Nephron (organoid): Measurements from ENCODE around the gene SLC2A9.

Experiments
- H3K27ac Mint-ChIP-seq, 3 experiments: 2 replicates each; pipeline ENCODE4 v1.8.0; 2020; ENCODE audit warnings: mixed read lengths in 3 of 3, mild to moderate bottlenecking in 2 of 3, moderate library complexity in 1 of 3
- H3K27me3 Mint-ChIP-seq: 2 replicates; pipeline ENCODE4 v1.8.0; 2021; ENCODE audit warnings: low read depth, mild to moderate bottlenecking, moderate library complexity, mixed read lengths
- H3K36me3 Mint-ChIP-seq: 2 replicates; pipeline ENCODE4 v1.8.0; 2020; ENCODE audit warnings: low read depth, mixed read lengths
- H3K4me1 Mint-ChIP-seq: 2 replicates; pipeline ENCODE4 v1.8.0; 2020; ENCODE audit warnings: mixed read lengths
- H3K4me3 Mint-ChIP-seq, 3 experiments: 2 replicates each; pipeline ENCODE4 v1.8.0; 2020; ENCODE audit warnings: mild to moderate bottlenecking in 3 of 3, mixed read lengths in 3 of 3, moderate library complexity in 2 of 3
- H3K9me3 Mint-ChIP-seq: 2 replicates; pipeline ENCODE4 v1.8.0; 2020; ENCODE audit warnings: mixed read lengths
- TF ChIP-seq, protein P1 (sequence below), 3 experiments: fragments of 200-600 bp; sonication (generic); IDR thresholded peaks; one replicate each; pipeline ENCODE4 v1.5.0; 2021; ENCODE audit warnings: antibody characterized with exemption in 3 of 3; ENCODE audit not compliant: unreplicated experiment in 3 of 3

Gene SLC2A9

GRCh38 chr4:10011277-10011676 lies 10.0 kb downstream of the SLC2A9 start:
- H3K27ac Mint-ChIP-seq = no peak overlapping the region
- no peaks in the 10 kb centered on the region for H3K36me3 Mint-ChIP-seq
- H3K9me3 Mint-ChIP-seq = no peaks in the 10 kb centered on the region
- no peak overlapping the region for H3K4me3 Mint-ChIP-seq
- peaks cover 51% of the 10 kb centered on the region for H3K4me1 Mint-ChIP-seq
- H3K27me3 Mint-ChIP-seq = peaks cover 6% of the 10 kb centered on the region
- TF ChIP-seq, protein P1, sequence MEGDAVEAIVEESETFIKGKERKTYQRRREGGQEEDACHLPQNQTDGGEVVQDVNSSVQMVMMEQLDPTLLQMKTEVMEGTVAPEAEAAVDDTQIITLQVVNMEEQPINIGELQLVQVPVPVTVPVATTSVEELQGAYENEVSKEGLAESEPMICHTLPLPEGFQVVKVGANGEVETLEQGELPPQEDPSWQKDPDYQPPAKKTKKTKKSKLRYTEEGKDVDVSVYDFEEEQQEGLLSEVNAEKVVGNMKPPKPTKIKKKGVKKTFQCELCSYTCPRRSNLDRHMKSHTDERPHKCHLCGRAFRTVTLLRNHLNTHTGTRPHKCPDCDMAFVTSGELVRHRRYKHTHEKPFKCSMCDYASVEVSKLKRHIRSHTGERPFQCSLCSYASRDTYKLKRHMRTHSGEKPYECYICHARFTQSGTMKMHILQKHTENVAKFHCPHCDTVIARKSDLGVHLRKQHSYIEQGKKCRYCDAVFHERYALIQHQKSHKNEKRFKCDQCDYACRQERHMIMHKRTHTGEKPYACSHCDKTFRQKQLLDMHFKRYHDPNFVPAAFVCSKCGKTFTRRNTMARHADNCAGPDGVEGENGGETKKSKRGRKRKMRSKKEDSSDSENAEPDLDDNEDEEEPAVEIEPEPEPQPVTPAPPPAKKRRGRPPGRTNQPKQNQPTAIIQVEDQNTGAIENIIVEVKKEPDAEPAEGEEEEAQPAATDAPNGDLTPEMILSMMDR (IDR thresholded peaks at IDR 0.05; ENCODE audit: unreplicated experiment in 3 of 3) = no peak

- Mint-ChIP-seq H3K4me3 (no peak overlapping the region), H3K27me3 (peaks cover 3% of the 10 kb centered on the region), H3K4me1 (peaks cover 55% of the 10 kb centered on the region), H3K9me3 (no peaks in the 10 kb centered on the region), H3K27ac (peak overlapping the region in 2 of 3 experiments; percentile 38 to 53), H3K36me3 (no peaks in the 10 kb centered on the region)
- TF ChIP-seq, protein P1 (IDR thresholded peaks at IDR 0.05; ENCODE audit: unreplicated experiment in 3 of 3) = no peak
These were observed 11.3 kb downstream of the SLC2A9 start for GRCh38 chr4:10009861-10010500.

GRCh38 chr4:10008609-10009005 lies 12.7 kb downstream of the SLC2A9 start:
- H3K36me3 Mint-ChIP-seq = no peaks in the 10 kb centered on the region
- TF ChIP-seq, protein P1 (IDR thresholded peaks at IDR 0.05; ENCODE audit: unreplicated experiment in 3 of 3) = no peak
- H3K4me3 Mint-ChIP-seq = no peak overlapping the region
- H3K4me1 Mint-ChIP-seq = peaks cover 58% of the 10 kb centered on the region
- H3K27me3 Mint-ChIP-seq = peaks cover 3% of the 10 kb centered on the region
- H3K9me3 Mint-ChIP-seq = no peaks in the 10 kb centered on the region
- peak overlapping the region in 2 of 3 experiments; percentile 53 to 77 for H3K27ac Mint-ChIP-seq

- Mint-ChIP-seq H3K36me3 (no peaks in the 10 kb centered on the region), H3K9me3 (no peaks in the 10 kb centered on the region), H3K27me3 (peaks cover 3% of the 10 kb centered on the region), H3K27ac (peak overlapping the region in 2 of 3 experiments; percentile 53 to 77), H3K4me3 (no peak overlapping the region), H3K4me1 (peaks cover 58% of the 10 kb centered on the region)
- TF ChIP-seq, protein P1 (IDR thresholded peaks at IDR 0.05; ENCODE audit: unreplicated experiment in 3 of 3) = no peak
These were observed 13.3 kb downstream of the SLC2A9 start for GRCh38 chr4:10007793-10008608.

GRCh38 chr4:10007436-10007740 lies 13.9 kb downstream of the SLC2A9 start:
- Mint-ChIP-seq H3K27ac (peak overlapping the region in 1 of 3 experiments; percentile 53), H3K36me3 (no peaks in the 10 kb centered on the region), H3K27me3 (peaks cover 2% of the 10 kb centered on the region), H3K4me3 (no peak overlapping the region), H3K9me3 (no peaks in the 10 kb centered on the region), H3K4me1 (peaks cover 58% of the 10 kb centered on the region)
- TF ChIP-seq, protein P1 (IDR thresholded peaks at IDR 0.05; ENCODE audit: unreplicated experiment in 3 of 3) = no peak
